Thyroid gland (tissue), 4 donors: ENCODE data around the gene UBE2QL1.

Source experiments
- POLR2A ChIP-seq, 2 donors: fragments of 450-650 bp; IDR thresholded peaks; one replicate each; pipeline ENCODE4 v1.6.1; 2017; ENCODE audit warnings: antibody characterized with exemption in 2 of 2, mild to moderate bottlenecking in 2 of 2, moderate library complexity in 1 of 2
- TF ChIP-seq, protein P1 (sequence below), 6 experiments: fragments of 200-600 bp in 3 of 6; fragments of 450-650 bp in 3 of 6; sonication (generic) in 3 of 6; IDR thresholded peaks; one replicate each; pipeline ENCODE4 v1.5.1; 2016 to 2019; ENCODE audit warnings: antibody characterized with exemption in 6 of 6, mild to moderate bottlenecking in 2 of 6, inconsistent platforms in 1 of 6, moderate library complexity in 1 of 6

DNA sequence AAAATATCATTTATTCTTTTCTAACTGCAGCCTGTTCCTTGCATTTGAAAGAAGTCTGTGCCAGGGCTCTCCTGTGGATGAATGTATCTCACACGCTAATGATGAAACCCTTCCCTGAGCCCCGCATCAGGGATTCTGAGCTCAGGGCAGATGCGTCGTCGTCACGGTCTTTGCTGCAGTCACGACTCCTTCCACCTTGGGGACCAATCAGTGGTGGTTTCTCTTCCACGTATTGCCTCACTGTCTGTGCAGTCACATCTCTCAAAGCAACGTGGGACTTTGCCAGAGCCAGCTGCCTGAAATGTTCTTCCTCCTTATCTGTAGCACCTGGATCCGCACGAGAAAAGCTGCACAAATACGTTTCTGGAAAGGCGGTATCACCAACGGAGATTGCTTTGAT lies 13.9 kb upstream of the UBE2QL1 start:
- TF ChIP-seq, protein P1, sequence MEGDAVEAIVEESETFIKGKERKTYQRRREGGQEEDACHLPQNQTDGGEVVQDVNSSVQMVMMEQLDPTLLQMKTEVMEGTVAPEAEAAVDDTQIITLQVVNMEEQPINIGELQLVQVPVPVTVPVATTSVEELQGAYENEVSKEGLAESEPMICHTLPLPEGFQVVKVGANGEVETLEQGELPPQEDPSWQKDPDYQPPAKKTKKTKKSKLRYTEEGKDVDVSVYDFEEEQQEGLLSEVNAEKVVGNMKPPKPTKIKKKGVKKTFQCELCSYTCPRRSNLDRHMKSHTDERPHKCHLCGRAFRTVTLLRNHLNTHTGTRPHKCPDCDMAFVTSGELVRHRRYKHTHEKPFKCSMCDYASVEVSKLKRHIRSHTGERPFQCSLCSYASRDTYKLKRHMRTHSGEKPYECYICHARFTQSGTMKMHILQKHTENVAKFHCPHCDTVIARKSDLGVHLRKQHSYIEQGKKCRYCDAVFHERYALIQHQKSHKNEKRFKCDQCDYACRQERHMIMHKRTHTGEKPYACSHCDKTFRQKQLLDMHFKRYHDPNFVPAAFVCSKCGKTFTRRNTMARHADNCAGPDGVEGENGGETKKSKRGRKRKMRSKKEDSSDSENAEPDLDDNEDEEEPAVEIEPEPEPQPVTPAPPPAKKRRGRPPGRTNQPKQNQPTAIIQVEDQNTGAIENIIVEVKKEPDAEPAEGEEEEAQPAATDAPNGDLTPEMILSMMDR (IDR thresholded peaks at IDR 0.05): no peak
- TF ChIP-seq POLR2A (IDR thresholded peaks at IDR 0.05): no peak
